ENCODE data around the gene ATG4C.

GRCh38 chr1:62856960-62857359 is 73.0 kb downstream of the ATG4C start:
- no peak for TF ChIP-seq EZH2phosphoT487 (IDR thresholded peaks at IDR 0.05; ENCODE audit: borderline replicate concordance, low read length)
- TF ChIP-seq CTCF (IDR thresholded peaks at IDR 0.05; ENCODE audit: low read depth, low read length, poor library complexity, severe bottlenecking) = no peak
